Stimulated activated CD8-positive, alpha-beta memory T cell treated with anti-CD3 and anti-CD28 coated beads, Interleukin-12 subunit alpha, Interleukin-12 subunit beta, amount 100 ng/mL, for 4 hours (primary cell): Measurements from ENCODE around the gene TGFBR2.

Source experiments
- DNase-seq: peaks from one replicate; pipeline ENCODE4 v3.0.0-alpha.2; 2020; ENCODE audit warnings: low read depth

The TGFBR2 gene

GRCh38 chr3:30693470-30694120 lies 87.2 kb downstream of the TGFBR2 start:
- DNase-seq = peak; percentile 14

DNA sequence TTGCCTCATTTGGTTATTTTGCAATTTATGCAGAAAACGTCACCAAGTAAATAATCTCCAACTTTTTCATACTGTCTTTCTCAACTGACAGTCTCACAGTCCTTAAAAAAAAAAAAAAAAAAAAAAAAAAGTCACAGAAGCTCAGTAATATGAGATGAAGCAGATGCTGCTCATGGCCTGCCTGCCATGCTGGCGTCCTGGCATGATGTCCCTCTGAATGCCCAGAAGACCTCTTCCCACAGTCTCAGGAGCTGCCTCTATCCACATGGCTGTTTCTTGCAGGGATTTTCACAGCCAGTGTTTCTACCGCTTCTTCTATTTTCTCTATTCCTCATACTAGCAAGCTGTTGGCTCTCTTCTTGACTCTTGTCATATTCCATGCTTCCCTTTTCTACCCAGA lies 87.7 kb downstream of the TGFBR2 start:
- DNase-seq = no peak

DNA sequence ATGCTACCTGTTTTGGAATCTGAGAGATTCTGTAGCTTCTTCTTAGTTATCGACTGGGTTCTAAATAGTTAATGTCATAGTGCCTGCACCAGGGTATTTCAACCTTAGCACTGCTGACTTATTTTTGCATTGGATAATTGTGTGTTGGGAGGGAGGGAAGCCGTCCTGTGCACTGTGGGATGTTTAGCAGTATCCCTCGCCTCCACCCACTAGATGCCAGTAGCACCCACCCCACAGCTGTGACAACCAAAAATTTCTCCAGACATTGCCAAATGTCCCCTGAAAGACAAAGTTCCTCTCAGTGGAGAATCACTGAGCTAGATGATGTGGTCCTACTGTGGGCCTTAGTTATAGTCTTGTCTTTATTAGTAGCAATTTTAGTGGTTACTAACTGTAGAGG lies 88.3 kb downstream of the TGFBR2 start:
- DNase-seq = no peak

DNA sequence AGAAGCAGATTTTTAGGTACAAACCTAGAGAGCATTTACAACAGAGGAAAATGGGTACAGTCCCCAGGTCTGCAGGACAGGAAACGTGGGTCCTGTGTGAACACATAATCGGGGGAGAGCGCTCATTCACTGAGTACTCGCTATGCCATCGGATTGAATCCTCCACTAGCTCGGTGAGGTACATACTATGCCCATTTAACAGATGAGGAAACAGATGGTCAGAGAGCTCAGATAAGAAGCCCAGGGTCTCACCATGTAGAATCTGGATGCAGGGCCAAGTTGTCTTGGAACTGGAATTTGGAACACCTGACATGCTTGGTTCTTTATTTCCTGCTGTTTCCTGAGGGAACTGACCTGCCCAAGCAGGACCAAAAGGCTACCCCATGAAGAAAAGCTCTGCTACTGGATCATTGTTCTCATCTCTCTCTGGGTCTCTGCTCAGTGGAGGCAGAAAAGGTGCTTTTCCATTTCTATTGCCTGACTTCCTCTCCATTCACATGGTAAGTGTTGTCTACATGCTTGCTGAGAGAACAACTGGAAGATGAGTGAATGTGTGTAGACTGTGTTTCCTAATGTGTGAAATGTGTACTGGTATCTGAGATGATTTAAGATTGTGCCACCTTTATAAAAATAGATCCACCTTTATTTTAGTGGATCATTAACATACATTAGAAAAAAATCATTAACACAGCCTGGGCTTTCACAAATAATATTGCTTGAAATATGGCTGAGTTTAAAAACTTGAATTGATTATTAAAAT lies 89.1 kb downstream of the TGFBR2 start:
- no peak for DNase-seq

GRCh38 chr3:30696403-30696819 lies 90.0 kb downstream of the TGFBR2 start:
- DNase-seq = no peak

DNA sequence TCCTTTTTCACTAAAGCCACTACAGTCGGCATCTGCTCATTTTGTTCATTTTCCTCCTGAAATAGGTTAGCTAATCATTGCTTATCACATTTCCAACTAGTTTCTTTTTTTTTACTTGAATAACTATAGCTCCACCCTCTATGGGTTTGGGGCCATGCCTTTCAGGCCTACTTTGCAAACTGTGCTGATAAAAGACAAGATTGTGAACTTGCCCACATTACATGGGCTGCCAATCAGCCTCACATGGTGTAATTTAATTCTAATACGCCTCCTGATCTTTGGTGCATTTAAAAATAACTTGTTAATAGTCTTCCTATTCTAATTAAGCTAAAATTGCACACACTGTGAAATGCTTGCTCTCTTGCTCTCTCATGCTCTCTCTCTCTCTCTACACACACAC lies 90.5 kb downstream of the TGFBR2 start:
- no peak for DNase-seq

DNA sequence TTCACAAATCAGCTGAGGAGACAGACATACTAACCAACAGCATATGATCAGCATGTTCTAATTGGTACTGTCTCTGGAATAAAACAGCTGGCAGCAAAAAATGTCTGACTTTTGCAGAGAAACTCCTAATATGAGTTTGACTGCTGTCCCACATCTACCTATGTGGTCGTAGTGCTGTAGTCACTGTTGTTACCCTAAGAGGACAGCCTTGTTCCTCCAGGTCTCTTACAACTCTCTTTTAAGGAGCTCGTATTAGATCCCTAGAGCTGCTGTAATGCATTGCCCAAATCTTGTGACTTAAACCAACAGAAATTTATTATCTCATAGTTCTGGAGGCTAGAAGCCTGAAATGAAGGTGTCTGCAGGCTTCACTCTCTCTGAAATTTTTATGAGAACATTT lies 92.1 kb downstream of the TGFBR2 start:
- no peak for DNase-seq

GRCh38 chr3:30699927-30700326 lies 93.5 kb downstream of the TGFBR2 start:
- DNase-seq = no peak

DNA sequence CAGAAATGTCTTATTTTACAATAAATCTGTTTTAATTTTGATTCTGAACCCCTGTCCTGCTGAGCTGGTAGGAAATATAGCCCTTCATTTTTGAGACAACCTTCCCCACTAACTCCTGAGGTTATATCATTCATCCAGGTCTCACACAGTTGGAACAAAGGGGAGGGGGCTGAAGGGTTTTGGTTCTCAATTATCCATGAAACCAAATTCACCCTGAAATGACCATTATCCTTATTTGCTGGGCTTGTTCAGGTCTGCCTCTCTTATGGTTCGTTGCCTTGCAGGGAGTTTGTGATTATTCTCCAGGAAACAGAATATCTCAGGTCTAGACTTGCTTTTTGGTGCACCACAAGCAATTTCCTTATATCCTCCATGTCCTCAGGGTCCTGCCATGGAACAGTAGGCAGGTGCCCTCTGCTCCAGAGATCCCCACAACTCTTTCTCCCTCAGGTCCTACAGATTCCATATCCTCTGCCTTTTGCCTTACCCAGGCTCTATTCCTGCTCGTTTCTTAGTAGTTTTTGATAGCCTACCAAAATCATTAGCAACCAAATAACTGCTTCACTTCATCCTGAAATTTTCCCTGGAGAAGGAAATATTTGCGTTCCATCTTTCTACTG lies 94.4 kb downstream of the TGFBR2 start:
- DNase-seq = no peak

GRCh38 chr3:30702038-30702827 lies 95.8 kb downstream of the TGFBR2 start:
- no peak for DNase-seq

DNA sequence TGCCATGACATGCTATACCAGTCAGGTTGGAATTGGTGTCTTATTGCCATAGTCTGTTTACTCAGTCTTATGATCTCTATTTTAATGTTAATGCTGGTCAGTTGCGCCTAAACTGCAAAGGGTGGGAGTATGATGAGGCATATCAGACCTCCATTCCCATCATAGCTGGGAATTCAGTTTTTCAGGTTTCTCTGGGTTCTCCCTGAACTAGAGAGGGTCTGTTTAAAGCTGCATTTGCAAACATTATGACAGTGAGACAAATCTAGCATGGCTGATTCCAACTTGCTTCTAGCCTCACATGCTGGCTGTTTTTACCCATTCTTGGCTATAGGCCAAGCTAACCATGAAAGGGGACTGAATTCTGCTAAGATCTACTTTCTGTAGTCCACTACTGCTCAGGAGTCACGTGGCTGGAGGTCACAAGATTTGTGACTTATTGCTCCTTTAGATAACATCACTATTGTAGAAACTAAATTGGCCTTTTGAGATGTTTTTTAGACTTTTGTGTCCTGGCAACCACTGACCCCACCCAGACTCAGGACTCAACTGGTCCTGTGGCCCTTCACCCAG lies 96.5 kb downstream of the TGFBR2 start:
- no peak for DNase-seq

DNA sequence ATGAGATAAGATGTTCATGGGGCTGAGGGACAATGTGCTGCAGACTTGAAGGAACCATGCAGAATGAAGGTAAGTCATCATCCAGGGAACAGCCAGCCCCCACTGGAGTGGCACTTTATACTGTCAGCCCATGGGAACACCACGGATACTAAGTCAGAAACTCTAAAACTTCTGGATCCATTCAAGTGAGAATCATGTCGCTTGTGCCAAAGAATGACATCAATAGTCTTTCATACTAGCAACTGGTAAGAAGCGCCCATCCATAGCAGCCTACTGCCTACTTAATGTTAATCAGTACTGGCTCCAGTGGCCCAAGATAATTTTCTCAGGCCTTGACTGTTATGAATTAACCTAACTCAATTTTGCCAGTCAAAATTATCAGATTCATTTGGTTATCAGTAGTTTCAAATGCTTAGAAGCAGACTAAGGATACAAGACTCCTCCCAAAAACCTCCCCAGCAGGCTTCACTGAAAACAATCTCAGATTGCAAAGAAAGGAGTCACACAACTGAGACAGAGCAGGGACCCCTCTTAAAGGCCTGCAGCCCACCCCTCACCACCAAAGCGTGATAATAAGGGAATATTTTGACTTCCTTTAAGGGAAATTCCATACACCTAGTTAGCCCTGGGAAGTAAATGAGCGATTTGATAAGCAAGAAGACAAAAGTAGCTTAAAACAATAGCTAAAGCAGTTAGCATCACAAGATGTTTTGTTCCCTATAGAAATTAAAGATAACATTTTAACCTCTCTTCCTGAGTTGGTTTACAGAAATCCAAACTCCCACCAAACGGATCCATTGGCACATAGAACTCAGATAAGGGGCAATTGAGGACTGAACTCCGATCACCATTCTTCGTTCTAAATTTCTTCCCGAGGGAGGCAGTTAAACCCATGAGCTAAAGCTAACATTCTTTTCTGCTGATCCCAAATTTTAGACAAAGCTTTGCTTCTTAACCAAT lies 98.8 kb downstream of the TGFBR2 start:
- DNase-seq = no peak

GRCh38 chr3:30707825-30708224 lies 101.4 kb downstream of the TGFBR2 start:
- no peak for DNase-seq

DNA sequence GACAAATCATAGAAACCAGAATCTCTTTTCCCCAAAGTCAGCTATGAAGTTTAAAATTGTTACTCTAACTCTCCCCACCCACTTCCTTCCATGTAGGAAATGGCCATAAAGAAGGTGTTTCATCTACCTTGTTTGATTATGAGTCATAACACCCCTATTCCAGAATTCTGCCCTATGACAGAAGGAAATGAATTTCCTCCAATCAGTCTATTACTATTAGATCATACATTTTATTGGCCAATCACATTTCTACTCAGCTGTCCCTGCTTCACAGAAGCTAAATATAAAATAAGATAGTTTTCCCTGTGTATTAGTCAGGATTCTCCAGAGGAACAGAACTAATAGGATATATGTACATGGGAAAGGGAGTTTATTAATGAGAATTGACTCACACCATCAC lies 102.1 kb downstream of the TGFBR2 start:
- DNase-seq = no peak

- no peak for DNase-seq
These were observed 103.6 kb downstream of the TGFBR2 start for GRCh38 chr3:30710017-30710416.

- DNase-seq = no peak
These were observed 104.8 kb downstream of the TGFBR2 start for GRCh38 chr3:30711151-30711550.

GRCh38 chr3:30711867-30712266 lies 105.5 kb downstream of the TGFBR2 start:
- no peak for DNase-seq

- DNase-seq = no peak
These were observed 106.6 kb downstream of the TGFBR2 start for GRCh38 chr3:30712991-30713390.

GRCh38 chr3:30713885-30714503 lies 107.6 kb downstream of the TGFBR2 start:
- DNase-seq = no peak

- no peak for DNase-seq
These were observed 113.1 kb downstream of the TGFBR2 start for GRCh38 chr3:30719536-30719935.
